Smooth muscle cell of the brain vasculature (primary cell): ENCODE measurements around the gene SAMD15.
"Not testable (repeated sequence)": the region's sequence is repeated elsewhere in the genome, so short reads cannot be mapped to it uniquely, and the experiment has no call there.

Source experiments
- DNase-seq: peaks from one replicate; pipeline ENCODE4 v3.0.0-alpha.2; 2012; ENCODE audit warnings: low read depth, low spot score

The SAMD15 gene

GRCh38 chr14:77376771-77377501 lies at the start of gene SAMD15, which contains the start of gene TMED8:
Gene SAMD15 (plus strand): TSS chr14:77377379. CDS start chr14:77377419, 40 bp downstream.
Gene TMED8 (minus strand): TSS chr14:77377094. CDS start chr14:77377053, 41 bp downstream.
- peak; percentile 67 for DNase-seq

- no peak for DNase-seq
These were observed 47.3 kb upstream of the SAMD15 start for GRCh38 chr14:77329872-77330271.

GRCh38 chr14:77335576-77335975 lies 41.6 kb upstream of the SAMD15 start:
- DNase-seq, result no peak

- not testable (repeated sequence) for DNase-seq
These were observed 39.9 kb upstream of the SAMD15 start for GRCh38 chr14:77337255-77337654.

- DNase-seq, result no peak
These were observed 39.3 kb upstream of the SAMD15 start for GRCh38 chr14:77337880-77338279.

- DNase-seq, result no peak
These were observed 38.9 kb upstream of the SAMD15 start for GRCh38 chr14:77338302-77338701.

- no peak for DNase-seq
These were observed 37.8 kb upstream of the SAMD15 start for GRCh38 chr14:77339407-77339806.

GRCh38 chr14:77340389-77340788 lies 36.8 kb upstream of the SAMD15 start:
- no peak for DNase-seq

GRCh38 chr14:77342726-77343397 lies 34.3 kb upstream of the SAMD15 start:
- no peak for DNase-seq

- no peak for DNase-seq
These were observed 33.5 kb upstream of the SAMD15 start for GRCh38 chr14:77343662-77344061.

- no peak for DNase-seq
These were observed 32.7 kb upstream of the SAMD15 start for GRCh38 chr14:77344377-77344996.

- DNase-seq, result no peak
These were observed 30.7 kb upstream of the SAMD15 start for GRCh38 chr14:77346495-77346894.

- DNase-seq, result no peak
These were observed 29.4 kb upstream of the SAMD15 start for GRCh38 chr14:77347751-77348150.

GRCh38 chr14:77353469-77354141 lies 23.6 kb upstream of the SAMD15 start:
- no peak for DNase-seq

- no peak for DNase-seq
These were observed 21.4 kb upstream of the SAMD15 start for GRCh38 chr14:77355811-77356210.

- DNase-seq, result no peak
These were observed 20.3 kb upstream of the SAMD15 start for GRCh38 chr14:77356899-77357298.

- DNase-seq, result no peak
These were observed 17.6 kb upstream of the SAMD15 start for GRCh38 chr14:77359626-77360025.

GRCh38 chr14:77364146-77364545 lies 13.0 kb upstream of the SAMD15 start:
- DNase-seq, result no peak

GRCh38 chr14:77369285-77369684 lies 7.9 kb upstream of the SAMD15 start:
- DNase-seq, result no peak

- no peak for DNase-seq
These were observed 4.8 kb upstream of the SAMD15 start for GRCh38 chr14:77372304-77372841.

GRCh38 chr14:77375164-77375950 lies 1.8 kb upstream of the SAMD15 start:
- DNase-seq, result no peak
